Measurements from ENCODE around the gene ABLIM1.

The ABLIM1 gene

GRCh38 chr10:114550756-114551635, 107.1 kb downstream of the ABLIM1 start:
- H3K4me3 ChIP-seq (replicated peaks; ENCODE audit: low read depth, low read length): peak overlapping the region; percentile 25
- peak; percentile 19 for TF ChIP-seq CTCF (IDR thresholded peaks at IDR 0.05; ENCODE audit: low read length, missing control alignments)
- DNase-seq (ENCODE audit: low read depth): peak; percentile 56

GRCh38 chr10:114548662-114549061, 109.4 kb downstream of the ABLIM1 start:
- no peak overlapping the region for H3K4me3 ChIP-seq (replicated peaks; ENCODE audit: low read depth, low read length)
- DNase-seq (ENCODE audit: low read depth): peak; percentile 83
- peak; percentile 72 for TF ChIP-seq CTCF (IDR thresholded peaks at IDR 0.05; ENCODE audit: low read length, missing control alignments)

GRCh38 chr10:114547514-114547913, 110.6 kb downstream of the ABLIM1 start:
- no peak overlapping the region for H3K4me3 ChIP-seq (replicated peaks; ENCODE audit: low read depth, low read length)
- no peak for DNase-seq (ENCODE audit: low read depth)
- no peak for TF ChIP-seq CTCF (IDR thresholded peaks at IDR 0.05; ENCODE audit: low read length, missing control alignments)

GRCh38 chr10:114547056-114547455, 111.0 kb downstream of the ABLIM1 start:
- no peak for DNase-seq (ENCODE audit: low read depth)
- no peak for TF ChIP-seq CTCF (IDR thresholded peaks at IDR 0.05; ENCODE audit: low read length, missing control alignments)
- no peak overlapping the region for H3K4me3 ChIP-seq (replicated peaks; ENCODE audit: low read depth, low read length)

- DNase-seq (ENCODE audit: low read depth): no peak
- H3K4me3 ChIP-seq (replicated peaks; ENCODE audit: low read depth, low read length): no peak overlapping the region
- no peak for TF ChIP-seq CTCF (IDR thresholded peaks at IDR 0.05; ENCODE audit: low read length, missing control alignments)
Observed at GRCh38 chr10:114545819-114546218, 112.3 kb downstream of the ABLIM1 start.

- no peak for TF ChIP-seq CTCF (IDR thresholded peaks at IDR 0.05; ENCODE audit: low read length, missing control alignments)
- DNase-seq (ENCODE audit: low read depth): no peak
- no peak overlapping the region for H3K4me3 ChIP-seq (replicated peaks; ENCODE audit: low read depth, low read length)
Observed at GRCh38 chr10:114545071-114545470, 113.0 kb downstream of the ABLIM1 start.

Measured in fibroblast of pulmonary artery (primary cell).